ENCODE data around the gene MACROD1.
"Not testable (repeated sequence)": the region's sequence is repeated elsewhere in the genome, so short reads cannot be mapped to it uniquely, and the experiment has no call there.

MACROD1 gene

GRCh38 chr11:64185693-64186491 lies 20.0 kb upstream of the MACROD1 start, which contains the start of gene STIP1:
TSS of gene STIP1 (plus strand) at chr11:64186171. CDS start at chr11:64186262, 91 bp downstream.
- peak; percentile 97 to 99 for DNase-seq (ENCODE audit: low read depth in 2 of 2)

- DNase-seq (ENCODE audit: low read depth in 2 of 2): no peak
Observed at GRCh38 chr11:64185175-64185692, 19.3 kb upstream of the MACROD1 start.

DNA sequence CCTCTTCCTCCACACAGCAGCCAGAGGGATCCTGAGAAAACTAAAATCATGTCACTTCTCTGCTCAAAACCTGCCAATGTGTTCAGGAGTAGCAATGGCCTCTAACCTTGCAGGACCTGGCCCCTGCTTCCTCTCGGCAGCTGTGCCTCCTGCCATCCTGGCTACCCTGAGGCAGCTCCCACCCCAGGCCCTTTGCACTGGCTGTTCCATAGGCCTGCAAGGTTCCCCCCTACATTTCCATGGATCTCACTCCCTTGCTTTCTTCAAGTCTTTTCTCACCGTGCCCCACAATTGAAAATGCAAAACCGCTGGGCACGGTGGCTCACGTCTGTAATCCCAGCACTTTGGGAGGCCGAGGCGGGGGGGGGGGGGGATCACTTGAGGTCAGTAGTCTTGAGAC lies 18.0 kb upstream of the MACROD1 start:
- no peak for DNase-seq (ENCODE audit: low read depth in 2 of 2)

DNA sequence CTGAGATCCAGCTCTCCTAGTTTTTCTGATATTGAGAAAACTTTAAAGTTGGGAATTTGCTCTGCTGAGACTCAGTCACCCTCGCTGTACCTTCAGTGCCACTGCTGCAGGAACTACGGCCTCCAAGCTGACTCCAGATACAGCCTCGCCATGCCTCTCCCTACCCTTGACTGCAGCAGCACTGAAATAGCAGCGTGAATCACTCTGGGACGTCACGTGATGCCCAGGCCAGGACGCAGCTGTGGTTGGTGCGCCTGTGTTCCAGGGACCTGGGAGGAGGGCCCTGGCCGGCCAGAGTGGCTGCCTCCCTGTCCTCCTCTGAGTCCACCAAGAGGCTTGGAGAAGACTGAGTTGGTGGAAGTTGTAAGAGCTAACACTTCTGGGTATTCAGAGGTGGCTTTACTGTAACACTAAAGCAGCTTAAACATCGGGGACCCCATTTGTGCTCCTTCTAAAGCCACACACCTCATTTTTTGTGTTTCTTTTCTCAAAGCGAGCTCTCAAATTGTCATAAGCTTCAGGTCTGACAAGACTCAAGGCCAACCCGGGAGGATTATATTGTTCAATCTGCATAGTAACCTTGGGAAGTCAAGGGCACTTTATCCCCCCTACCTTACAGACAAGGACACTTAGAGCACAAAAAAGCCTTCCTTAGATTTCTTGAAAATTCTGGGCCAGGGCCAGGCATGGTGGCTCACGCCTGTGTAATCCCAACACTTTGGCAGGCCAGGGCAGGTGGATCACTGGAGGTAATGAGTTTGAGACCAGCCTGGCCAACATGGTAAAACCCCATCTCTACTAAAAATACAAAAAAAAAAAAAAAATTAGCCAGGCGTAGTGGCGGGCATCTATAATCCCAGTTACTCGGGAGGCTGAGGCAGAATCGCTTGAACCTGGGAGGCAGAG lies 15.8 kb upstream of the MACROD1 start:
- DNase-seq (ENCODE audit: low read depth in 2 of 2): peak in 1 of 2 donors; percentile 58

- DNase-seq (ENCODE audit: low read depth in 2 of 2): no peak
Observed at GRCh38 chr11:64180891-64181290, 15.0 kb upstream of the MACROD1 start.

GRCh38 chr11:64178951-64179639 lies 13.2 kb upstream of the MACROD1 start:
- DNase-seq (ENCODE audit: low read depth in 2 of 2): no peak

GRCh38 chr11:64178203-64178602 lies 12.3 kb upstream of the MACROD1 start:
- no peak for DNase-seq (ENCODE audit: low read depth in 2 of 2)

GRCh38 chr11:64176751-64177150 lies 10.8 kb upstream of the MACROD1 start:
- DNase-seq (ENCODE audit: low read depth in 2 of 2): no peak

GRCh38 chr11:64173616-64174355 lies 7.9 kb upstream of the MACROD1 start:
- no peak for DNase-seq (ENCODE audit: low read depth in 2 of 2)

DNA sequence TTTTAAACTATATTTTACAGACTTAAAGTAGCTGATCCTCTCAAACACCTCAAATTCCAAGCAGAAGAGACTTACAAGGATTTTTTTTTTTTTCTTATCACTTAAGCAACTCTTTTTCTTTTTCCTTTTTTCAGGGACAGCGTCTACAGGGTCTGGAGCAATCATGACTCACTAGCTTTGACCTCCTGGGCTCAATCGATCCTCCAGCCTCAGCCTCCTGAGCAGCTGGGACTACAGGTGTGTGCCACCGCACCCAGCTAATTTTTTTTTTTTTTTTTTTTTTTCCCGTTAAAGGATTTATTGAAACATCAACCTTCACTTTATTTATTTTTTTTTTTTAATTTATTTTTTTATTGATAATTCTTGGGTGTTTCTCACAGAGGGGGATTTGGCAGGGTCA lies 4.5 kb upstream of the MACROD1 start:
- DNase-seq (ENCODE audit: low read depth in 2 of 2): no peak

DNA sequence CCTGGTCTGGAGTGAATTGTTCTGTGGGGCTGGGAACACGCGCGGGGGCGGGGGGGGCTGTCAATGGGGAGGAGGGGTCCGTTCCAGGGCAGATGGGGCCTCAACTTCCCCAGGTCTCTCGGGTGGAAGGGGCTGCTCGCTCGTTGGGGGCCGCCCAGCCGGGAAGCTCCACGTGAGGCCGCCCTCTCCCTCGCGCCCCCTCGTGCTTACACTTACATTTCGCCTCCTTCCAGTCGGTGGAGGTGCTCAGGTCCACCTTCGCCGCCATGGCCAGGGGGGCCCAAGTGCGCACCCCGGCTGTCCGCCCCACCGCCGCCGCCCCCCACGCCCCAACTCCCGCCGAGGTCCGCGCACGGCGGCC lies 452 bp downstream of the MACROD1 start:
- no peak for DNase-seq (ENCODE audit: low read depth in 2 of 2)

- DNase-seq (ENCODE audit: low read depth in 2 of 2): no peak
Observed at GRCh38 chr11:64164392-64165312, 1.3 kb downstream of the MACROD1 start.

- DNase-seq (ENCODE audit: low read depth in 2 of 2): no peak
Observed at GRCh38 chr11:64163951-64164350, 2.0 kb downstream of the MACROD1 start.

DNA sequence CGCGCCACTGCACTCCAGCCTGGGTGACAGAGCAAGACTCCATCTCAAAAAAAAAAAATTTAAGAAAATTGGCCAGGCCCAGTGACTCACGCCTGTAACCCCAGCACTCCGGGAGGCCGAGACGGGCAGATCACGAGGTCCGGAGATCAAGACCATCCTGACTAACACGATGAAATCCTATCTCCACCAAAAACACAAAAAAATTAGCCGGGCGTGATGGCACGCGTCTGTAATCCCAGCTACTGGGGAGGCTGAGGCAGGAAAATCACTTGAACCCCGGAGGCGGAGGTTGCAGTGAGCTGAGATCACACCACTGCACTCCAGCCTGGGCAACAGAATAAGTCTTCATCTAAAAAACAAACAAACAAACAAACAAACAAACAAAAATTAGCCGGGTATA lies 3.1 kb downstream of the MACROD1 start:
- not testable (repeated sequence) for DNase-seq (ENCODE audit: low read depth in 2 of 2)

GRCh38 chr11:64161037-64161436 lies 4.9 kb downstream of the MACROD1 start:
- no peak for DNase-seq (ENCODE audit: low read depth in 2 of 2)

DNA sequence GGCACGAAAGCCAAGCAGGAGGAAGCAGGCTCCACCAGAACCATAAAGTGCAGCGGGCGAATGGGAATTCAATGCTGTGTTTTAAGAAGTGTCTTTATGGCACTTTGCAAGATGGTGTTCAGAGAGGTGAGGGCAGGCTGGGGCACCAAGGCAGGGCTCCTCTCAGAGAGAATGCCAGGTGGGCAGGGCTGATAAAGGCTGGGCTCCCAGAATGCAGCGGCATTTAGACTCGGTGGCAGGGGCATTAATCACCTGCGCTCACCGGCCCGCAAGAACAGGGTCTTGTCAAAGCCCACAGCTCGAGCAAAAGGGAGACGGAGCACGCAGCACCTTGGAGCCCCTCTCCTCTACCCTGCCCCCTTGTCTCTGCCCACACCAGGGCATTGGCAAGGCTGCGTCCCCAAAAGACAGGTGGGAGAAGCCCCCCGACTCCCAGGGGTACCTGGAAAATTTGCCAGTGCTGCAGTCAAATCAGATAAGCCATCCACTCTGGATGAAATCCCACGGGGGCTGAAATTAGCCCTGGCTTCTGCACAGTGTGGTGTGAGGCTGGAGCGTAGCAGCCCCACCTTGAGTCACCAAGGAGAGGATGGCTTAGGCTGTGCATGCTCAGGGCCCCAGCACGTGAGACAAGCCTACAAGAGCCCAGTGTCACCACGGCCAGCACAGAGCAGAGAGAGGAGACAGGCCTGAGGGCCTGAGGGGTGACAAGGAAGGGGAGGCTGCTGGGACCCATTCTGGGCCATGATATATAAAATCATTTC lies 8.1 kb downstream of the MACROD1 start:
- DNase-seq (ENCODE audit: low read depth in 2 of 2): no peak

GRCh38 chr11:64156235-64157011 lies 9.5 kb downstream of the MACROD1 start:
- DNase-seq (ENCODE audit: low read depth in 2 of 2): no peak

GRCh38 chr11:64153812-64154211 lies 12.1 kb downstream of the MACROD1 start:
- DNase-seq (ENCODE audit: low read depth in 2 of 2): no peak

Data from stimulated activated CD4-positive, alpha-beta T cell treated with anti-CD3 and anti-CD28 coated beads, Interleukin-15, amount 100 ng/mL, for 48 hours (primary cell).